Testis (tissue), 3 donors: ENCODE measurements around the gene TXNRD3. TPM values are rescaled to one million over a fixed set of nuclear protein-coding genes. Genes with fewer than 3 reads are reported as not detected.
A peak's percentile ranks its signal among the peaks of the same experiment; 100 is the strongest.

Source experiments
- DNase-seq: peaks from one replicate; pipeline ENCODE4 v3.0.0-alpha.2; 2019
- H3K27ac ChIP-seq, 2 donors: fragments of 200-600 bp; sonication (generic); one replicate each; pipeline ENCODE4 v1.5.1; 2019
- H3K27me3 ChIP-seq: fragments of 200-600 bp; sonication (generic); one replicate; pipeline ENCODE4 v1.5.1; 2019
- H3K36me3 ChIP-seq: fragments of 200-600 bp; sonication (generic); one replicate; pipeline ENCODE4 v1.5.1; 2017; ENCODE audit warnings: low read depth; ENCODE audit errors: missing control alignments
- H3K4me1 ChIP-seq: fragments of 200-600 bp; sonication (generic); one replicate; pipeline ENCODE4 v1.5.1; 2019
- H3K4me3 ChIP-seq, 2 donors: fragments of 200-600 bp; sonication (generic); one replicate each; pipeline ENCODE4 v1.5.1; 2017 to 2019
- H3K9me3 ChIP-seq: fragments of 200-600 bp; sonication (generic); one replicate; pipeline ENCODE4 v1.5.1; 2017
- CTCF ChIP-seq, 3 experiments: fragments of 450-650 bp in 2 of 3; fragments of 200-600 bp in 1 of 3; sonication (generic) in 1 of 3; IDR thresholded peaks; one replicate each; pipeline ENCODE4 v1.5.1; 2016 to 2019; ENCODE audit warnings: antibody characterized with exemption in 3 of 3, mild to moderate bottlenecking in 2 of 3, moderate library complexity in 1 of 3
- POLR2A ChIP-seq: fragments of 450-650 bp; IDR thresholded peaks from one replicate; pipeline ENCODE4 v1.6.1; 2017; ENCODE audit warnings: antibody characterized with exemption, mild to moderate bottlenecking, moderate library complexity
- WGBS, 2 donors: methylation state at CpG; one replicate each; pipeline ENCODE4 v1.1.5; 2018; 5-methylcytosine and 5-hydroxymethylcytosine counted together
- intact Hi-C: fragments of 100-400 bp; cut with DNase I; formaldehyde crosslinking; loops from one replicate; pipeline ENCODE4 v1.15.1; 2023; ENCODE audit warnings: low total_unique reads
- polyA plus RNA-seq: library from polyadenylated mRNA; stranded (reverse); fragments of 350-450 nt; fragmentation: Illumina TruSeq; extraction: RNeasy Lipid Tissue Mini Kit (QIAGEN cat#74804); gene quantifications from one replicate; pipeline ENCODE4 v1.2.3, GENCODE V29; 2014; ENCODE audit warnings: low read depth, low replicate concordance; ENCODE audit not compliant: insufficient read depth
- total RNA-seq, 2 donors: library from RNA; depleted of rRNA; stranded (reverse); fragments of >200 nt; gene quantifications; one replicate each; pipeline ENCODE4 v1.2.3, GENCODE V29; 2016

Gene TXNRD3
- total and polyA plus RNA-seq, 3 donors from 2014 or later = 25.7 to 67.9 (median 34.3) TPM

DNA sequence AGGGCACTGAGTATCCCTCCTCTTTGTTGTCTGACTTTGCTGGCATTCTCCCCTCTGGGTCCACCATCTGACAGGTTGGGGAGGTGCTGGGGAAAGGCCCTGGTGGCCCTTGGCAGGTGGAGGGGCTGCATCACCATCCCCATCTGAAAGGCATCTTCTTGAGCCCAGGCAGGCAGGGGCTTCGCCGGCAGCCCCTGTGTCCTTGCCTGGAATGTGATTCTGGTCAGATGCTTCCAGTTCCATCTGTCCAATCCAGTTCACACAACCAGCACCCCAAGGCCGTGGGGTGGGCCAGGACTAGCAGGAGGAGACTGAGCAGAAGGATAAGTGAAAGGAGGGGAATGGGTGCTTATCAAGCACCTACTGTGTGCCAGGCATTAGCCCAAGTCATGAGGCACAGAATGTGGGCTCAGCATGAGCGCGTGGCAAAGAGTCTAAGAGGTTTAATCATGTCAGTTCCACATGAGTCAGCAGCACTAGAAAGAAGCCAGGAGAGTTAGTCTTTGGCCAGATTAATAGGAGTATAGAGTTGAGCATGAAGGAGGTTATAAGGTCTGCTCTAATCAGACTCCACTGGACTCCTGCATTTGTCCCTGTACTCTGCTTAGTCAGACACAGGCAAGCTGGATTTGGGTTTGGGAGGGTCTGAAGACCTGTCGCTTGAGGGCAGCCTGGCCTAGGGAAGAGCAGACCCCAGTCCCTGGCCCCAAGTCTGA, 10.5 kb upstream of the TXNRD3 start:
- H3K36me3 ChIP-seq = no peaks in the 10 kb centered on the region
- H3K4me3 ChIP-seq = no peak overlapping the region
- no peaks in the 10 kb centered on the region for H3K9me3 ChIP-seq
- no peaks in the 10 kb centered on the region for H3K4me1 ChIP-seq
- intact Hi-C loops = no loop called here
- DNase-seq = no peak
- H3K27ac ChIP-seq = no peak overlapping the region
- no peaks in the 10 kb centered on the region for H3K27me3 ChIP-seq
- TF ChIP-seq CTCF (IDR thresholded peaks at IDR 0.05) (no peak), POLR2A (no peak)
- WGBS, 2 donors = 74 to 81% methylated on average over 5 to 6 of the region's 6 CpGs

- Histone ChIP-seq H3K27me3 (no peaks in the 10 kb centered on the region), H3K4me1 (no peaks in the 10 kb centered on the region), H3K4me3 (no peak overlapping the region), H3K36me3 (no peaks in the 10 kb centered on the region), H3K27ac (no peak overlapping the region), H3K9me3 (no peaks in the 10 kb centered on the region)
- DNase-seq = no peak
- intact Hi-C loops = no loop called here
- WGBS, 2 donors = 61% methylated on average over 5 of the region's 5 CpGs
- TF ChIP-seq CTCF (IDR thresholded peaks at IDR 0.05) (peak in 1 of 3 experiments; percentile 5), POLR2A (no peak)
Measured at GRCh38 chr3:126664591-126665214, 9.8 kb upstream of the TXNRD3 start.

- no peaks in the 10 kb centered on the region for H3K27me3 ChIP-seq
- no peak overlapping the region for H3K4me3 ChIP-seq
- no peaks in the 10 kb centered on the region for H3K36me3 ChIP-seq
- intact Hi-C loops = no loop called here
- H3K27ac ChIP-seq = no peak overlapping the region
- H3K4me1 ChIP-seq = no peaks in the 10 kb centered on the region
- TF ChIP-seq POLR2A = no peak
- TF ChIP-seq CTCF (IDR thresholded peaks at IDR 0.05) = no peak
- no peaks in the 10 kb centered on the region for H3K9me3 ChIP-seq
- no peak for DNase-seq
- 95 to 97% methylated on average over 8 of the region's 8 CpGs for WGBS, 2 donors
Measured at GRCh38 chr3:126663750-126664149, 8.8 kb upstream of the TXNRD3 start.

DNA sequence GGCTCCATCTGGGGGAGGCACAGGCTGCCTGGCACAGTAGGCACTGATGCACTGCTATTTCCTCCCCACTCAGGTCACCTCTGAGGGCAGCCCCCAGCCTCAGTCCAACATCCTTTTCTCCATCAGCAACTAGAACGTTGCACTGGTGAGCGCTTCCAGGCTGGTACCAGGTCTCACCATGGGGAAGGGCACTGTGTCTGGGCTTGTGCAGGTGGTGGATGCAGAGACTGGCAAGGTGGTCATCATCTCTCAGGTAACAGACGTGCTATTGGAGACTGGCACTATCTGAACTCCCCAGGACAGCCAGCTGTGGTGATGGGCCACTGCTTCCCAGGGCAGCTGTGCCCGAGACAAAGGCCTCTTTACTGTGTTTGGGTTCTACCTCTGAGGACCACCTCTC, 8.3 kb upstream of the TXNRD3 start:
- no peak for DNase-seq
- no peak for TF ChIP-seq CTCF (IDR thresholded peaks at IDR 0.05)
- no peak for TF ChIP-seq POLR2A
- H3K36me3 ChIP-seq = no peaks in the 10 kb centered on the region
- intact Hi-C loops = no loop called here
- no peaks in the 10 kb centered on the region for H3K9me3 ChIP-seq
- no peaks in the 10 kb centered on the region for H3K27me3 ChIP-seq
- H3K27ac ChIP-seq = no peak overlapping the region
- no peaks in the 10 kb centered on the region for H3K4me1 ChIP-seq
- H3K4me3 ChIP-seq = no peak overlapping the region
- WGBS, 2 donors = 83 to 95% methylated on average over 1 to 4 of the region's 4 CpGs
